HCEC 1CT (cell line): ENCODE data around the gene ZMPSTE24.
A peak's percentile ranks its signal among the peaks of the same experiment; 100 is the strongest.
"Not testable (repeated sequence)": the region's sequence is repeated elsewhere in the genome, so short reads cannot be mapped to it uniquely, and the experiment has no call there.

Experiments
- DNase-seq: peaks from one replicate; pipeline ENCODE4 v3.0.0-alpha.2; 2017

Gene ZMPSTE24

DNA sequence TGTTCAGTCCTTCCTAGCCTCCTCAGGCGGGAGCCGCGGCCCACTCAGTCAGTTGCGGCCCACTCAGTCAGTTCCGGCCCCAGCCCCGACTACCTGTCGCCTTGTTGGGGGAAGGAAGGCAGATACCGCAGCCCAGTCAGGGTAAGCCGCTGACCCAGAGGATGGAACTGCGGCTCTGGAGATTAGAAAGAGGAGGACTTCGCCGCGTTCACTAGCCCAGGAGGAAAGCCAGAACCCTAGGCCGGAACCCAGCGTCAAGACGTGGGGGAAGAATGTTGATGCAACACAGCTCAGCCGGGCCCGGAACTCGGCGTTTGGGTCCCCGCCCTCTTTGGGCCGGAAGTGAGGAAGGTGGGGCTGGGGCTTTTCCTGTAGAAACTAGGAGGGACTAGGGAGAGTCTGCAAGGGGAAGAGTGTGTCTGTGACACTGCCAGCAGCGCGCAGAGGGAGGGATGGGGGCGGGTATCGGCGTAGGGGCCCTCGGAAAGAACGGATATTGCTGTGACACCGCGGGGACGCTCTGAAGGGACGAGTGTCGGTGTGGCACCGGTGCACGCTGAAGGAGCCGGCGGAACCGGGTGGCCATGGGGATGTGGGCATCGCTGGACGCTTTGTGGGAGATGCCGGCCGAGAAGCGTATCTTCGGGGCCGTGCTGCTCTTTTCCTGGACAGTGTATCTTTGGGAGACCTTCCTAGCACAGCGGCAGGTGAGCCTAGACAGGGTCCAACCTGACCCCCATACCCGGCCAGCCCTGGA lies at the start of gene ZMPSTE24:
Gene ZMPSTE24, plus strand, starts transcription at position 549 of the 757 bp plus-strand sequence. Its CDS starts 36 bp downstream, at position 585.
- peak; percentile 97 for DNase-seq

DNA sequence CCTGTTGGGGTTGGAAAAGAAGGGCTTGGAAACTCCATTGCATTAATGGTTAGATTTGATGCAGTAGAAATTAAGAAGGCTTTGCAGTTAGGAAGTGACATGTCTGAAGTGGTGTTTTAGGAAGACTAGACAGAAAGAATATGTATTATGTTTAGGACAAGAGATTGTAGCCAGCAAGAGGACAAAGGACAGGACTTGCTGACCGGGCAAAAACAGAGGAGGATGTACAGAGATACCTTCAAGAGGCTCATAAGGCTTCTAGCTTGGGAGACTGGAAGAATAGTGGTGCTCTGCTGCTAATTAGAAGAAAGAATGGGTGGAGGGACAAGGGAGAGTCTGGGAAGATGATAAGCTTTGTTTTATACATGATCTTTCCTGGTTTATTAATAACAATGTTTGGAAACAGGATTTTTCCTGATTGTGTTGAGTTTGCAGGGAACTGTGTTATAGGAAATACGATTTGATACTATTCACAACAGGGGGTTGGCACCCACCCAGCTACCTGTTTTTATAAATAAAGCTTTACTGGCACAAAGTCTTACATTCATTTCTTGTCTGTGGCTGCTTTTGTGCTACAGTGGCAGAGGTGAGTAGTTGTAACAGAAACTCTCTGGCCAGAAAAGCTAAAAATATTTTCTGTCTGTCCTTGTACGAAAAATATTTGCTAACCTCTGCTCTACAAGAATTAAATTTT lies 47.4 kb upstream of the ZMPSTE24 start:
- no peak for DNase-seq

GRCh38 chr1:40218333-40218732 lies 39.7 kb upstream of the ZMPSTE24 start:
- DNase-seq: no peak

DNA sequence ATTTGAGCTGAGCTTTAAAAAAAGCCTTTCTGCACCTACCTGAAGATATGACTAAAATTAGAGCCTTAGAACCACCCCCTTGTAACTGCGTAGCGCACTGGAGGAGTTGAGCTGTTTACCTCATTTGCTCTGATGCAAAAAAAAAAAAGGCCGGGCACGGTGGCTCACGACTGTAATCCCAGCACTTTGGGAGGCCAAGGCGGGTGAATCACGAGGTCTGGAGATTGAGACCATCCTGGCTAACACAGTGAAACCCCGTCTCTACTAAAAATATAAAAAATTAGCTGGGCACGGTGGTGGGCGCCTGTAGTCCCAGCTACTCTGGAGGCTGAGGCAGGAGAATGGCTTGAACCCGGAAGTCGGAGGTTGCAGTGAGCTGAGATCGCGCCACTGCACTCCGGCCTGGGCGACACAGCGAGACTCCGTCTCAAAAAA lies 36.5 kb upstream of the ZMPSTE24 start:
- DNase-seq: not testable (repeated sequence)

DNA sequence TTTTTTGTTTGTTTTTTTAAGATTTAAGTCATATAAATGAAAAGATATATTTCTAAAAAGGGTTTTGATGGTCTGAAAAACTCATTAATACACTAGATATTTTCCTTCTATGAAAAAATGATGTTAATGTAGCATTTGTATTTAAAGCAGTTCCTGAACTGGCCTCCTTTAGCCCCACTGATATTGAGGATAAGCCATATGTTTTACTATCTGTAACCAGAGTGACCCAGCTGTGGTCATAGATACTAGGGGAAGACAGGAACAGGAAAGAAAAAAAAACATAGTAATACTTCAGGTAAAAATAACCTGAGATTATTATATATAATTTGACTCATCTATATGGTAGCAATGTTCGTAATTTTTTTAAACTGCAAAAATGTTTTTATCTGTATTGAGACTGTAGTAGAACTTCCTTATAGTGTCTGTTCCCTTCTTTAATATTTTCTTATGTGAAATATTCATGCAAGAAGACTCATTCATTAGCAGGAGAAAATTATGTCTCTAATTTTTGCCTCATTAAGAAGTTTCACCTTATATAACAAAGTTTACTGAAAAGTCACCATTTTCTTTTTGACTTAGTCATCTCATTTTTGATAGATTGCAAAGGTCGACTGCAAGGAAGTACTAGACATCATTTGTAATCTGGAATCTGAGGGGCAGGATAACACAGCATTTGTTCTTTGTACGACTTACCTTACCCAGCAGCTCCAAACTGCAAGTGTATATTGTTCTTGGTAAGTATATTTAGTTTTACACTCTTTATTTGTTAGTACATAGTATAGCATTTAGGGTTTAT lies 35.9 kb upstream of the ZMPSTE24 start:
- DNase-seq: no peak

- DNase-seq: no peak
Observed at GRCh38 chr1:40224040-40224439, 34.0 kb upstream of the ZMPSTE24 start.

- DNase-seq: no peak
Observed at GRCh38 chr1:40226192-40226591, 31.8 kb upstream of the ZMPSTE24 start.

- no peak for DNase-seq
Observed at GRCh38 chr1:40232444-40232843, 25.6 kb upstream of the ZMPSTE24 start.

- DNase-seq: no peak
Observed at GRCh38 chr1:40239626-40240025, 18.4 kb upstream of the ZMPSTE24 start.

DNA sequence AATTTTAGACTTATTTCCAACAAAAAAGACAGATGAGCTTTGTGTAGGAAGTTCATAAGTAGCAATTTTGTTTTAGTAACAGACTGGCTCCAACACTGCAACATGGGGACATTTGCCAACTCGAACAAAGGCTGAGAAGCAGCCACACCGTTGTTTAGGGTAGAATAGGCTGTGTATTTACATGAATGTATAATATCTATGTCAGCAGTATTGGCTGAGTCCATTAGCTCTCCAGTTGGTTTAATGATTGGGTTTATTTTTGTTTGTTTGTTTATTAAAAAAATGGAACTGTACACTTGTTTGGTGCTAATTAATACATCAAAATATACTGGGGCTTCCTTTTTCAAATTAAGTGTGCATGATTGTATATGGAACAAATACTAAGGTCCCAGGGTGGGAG lies 17.6 kb upstream of the ZMPSTE24 start:
- DNase-seq: no peak

GRCh38 chr1:40241362-40241761 lies 16.7 kb upstream of the ZMPSTE24 start:
- peak; percentile 15 for DNase-seq

DNA sequence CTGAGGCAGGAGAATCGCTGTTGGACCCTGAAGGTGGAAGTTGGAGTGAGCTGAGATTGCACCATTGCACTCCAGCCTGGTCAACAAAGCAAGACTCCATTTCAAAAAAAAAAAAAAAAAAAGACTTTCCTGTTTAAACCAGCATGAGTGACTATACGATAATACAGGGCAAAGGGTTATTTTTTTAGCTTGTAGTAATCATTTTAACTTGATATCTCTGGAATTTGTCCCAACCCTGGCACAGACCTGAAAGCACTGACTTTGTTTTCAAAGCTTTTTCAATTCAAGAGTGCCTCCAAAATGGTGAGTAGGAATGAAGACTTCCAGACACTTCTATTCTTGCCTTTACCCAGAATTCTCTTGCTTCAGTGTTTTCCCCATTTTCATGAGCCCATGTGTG lies 14.7 kb upstream of the ZMPSTE24 start:
- DNase-seq: no peak

DNA sequence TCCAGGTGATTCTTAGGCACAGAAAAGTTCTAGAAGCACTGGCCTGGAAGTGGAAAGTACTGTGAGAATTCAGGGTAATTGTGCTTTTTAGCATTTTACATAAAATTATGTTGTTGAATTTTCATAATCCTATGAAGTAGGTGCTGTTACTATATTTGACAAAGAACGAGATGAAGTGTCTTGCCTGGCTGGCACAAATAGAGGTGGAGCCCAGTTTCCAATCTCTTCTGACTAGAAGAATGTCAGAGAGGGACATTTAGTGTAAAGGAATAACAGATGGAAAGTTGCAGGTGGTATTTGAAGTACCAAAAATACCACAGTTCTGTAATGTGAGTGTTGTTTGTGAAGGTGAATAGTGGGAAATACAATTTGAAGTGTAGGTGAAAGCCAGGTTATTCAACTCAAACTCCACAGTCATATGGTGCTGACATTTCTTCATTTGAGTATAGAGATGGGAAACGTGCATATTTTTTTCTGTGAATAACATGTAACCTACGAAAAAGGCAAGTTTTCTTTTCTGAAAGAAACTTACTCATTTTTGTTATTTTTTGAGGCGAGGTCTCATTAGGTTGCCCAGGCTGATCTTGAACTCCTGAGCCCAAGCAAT lies 13.8 kb upstream of the ZMPSTE24 start:
- no peak for DNase-seq

GRCh38 chr1:40245686-40246085 lies 12.3 kb upstream of the ZMPSTE24 start:
- DNase-seq: no peak

DNA sequence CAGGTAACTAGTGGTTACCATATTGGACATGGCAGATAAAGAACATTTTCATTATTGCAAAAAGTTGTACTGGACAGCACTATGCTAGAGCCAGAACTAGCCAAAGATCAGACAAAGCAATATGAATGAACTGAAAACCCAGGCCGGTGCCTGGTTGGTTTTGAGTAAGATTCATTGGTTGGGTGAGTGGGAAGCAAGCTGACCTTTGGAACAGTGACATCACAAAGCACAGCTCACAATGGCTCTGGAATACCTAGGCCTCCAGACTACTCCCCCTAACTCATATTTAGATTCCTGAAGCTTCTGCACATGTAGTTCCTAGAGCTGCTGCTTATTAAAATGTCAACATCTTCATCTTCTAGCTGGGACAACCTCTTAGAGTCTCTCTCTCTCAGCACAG lies 10.4 kb upstream of the ZMPSTE24 start, which contains the start of gene TMCO2:
Gene TMCO2, plus strand, starts transcription at position 283 of the 400 bp plus-strand sequence. Its CDS starts 57 bp downstream, at position 340.
- no peak for DNase-seq

DNA sequence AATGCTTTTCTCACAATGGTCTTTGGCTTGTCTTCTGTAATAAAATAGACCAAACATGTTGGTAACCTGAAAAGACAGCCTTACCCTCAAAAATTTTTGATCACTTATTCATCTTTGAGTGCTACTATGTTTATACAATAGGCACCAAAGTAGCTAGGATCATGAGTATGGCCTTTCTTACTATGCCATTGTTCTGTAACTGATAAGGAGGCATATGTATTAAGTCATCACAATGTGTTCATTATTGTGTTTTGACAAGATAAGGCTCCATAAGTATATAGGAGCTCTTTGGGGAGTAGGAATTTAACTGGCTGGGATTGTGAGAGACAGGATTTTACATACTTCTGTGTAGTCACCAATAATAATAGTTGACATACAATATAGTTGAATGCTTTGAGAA lies 9.6 kb upstream of the ZMPSTE24 start:
- no peak for DNase-seq

DNA sequence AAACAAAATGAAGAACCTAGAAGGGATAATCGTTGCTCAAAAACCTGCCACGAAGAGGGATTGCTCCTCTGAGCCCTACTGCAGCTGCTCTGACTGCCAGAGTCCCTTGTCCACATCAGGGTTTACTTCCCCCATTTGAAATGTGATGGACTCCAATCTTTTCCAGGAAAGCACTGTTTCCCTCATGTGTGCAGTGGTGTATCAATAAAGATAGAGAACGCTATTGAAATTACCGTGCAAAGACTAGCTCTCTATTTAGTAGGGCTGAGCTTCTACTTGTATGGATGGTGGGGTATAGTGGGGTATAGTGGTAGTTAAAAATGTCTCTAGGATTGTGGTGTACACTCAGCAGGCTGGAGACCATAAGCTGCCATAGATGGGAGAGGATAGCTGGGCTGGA lies 6.6 kb upstream of the ZMPSTE24 start:
- no peak for DNase-seq

- no peak for DNase-seq
Observed at GRCh38 chr1:40252601-40253000, 5.4 kb upstream of the ZMPSTE24 start.

DNA sequence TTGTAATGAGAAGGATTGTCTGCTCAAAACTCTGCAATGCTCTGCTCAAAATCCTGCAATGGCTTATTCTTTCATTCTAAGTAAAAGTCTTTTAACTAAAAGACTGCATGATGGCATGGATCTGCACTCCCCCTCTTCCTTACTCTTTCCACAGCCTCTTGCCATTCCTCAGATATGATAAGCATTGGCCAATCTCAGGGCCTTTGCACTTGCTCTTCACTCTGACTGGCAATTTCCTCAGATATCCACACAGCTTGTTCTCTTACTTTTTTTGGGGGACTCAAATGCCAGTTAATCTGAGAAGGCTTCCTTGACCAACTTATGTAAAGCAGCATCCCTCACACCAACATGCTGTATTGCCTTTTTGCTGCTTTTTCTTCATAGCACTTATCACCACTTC lies 2.8 kb upstream of the ZMPSTE24 start:
- DNase-seq: no peak

- DNase-seq: peak; percentile 14
Observed at GRCh38 chr1:40256401-40257084, 1.5 kb upstream of the ZMPSTE24 start.

- no peak for DNase-seq
Observed at GRCh38 chr1:40257313-40257687, 736 bp upstream of the ZMPSTE24 start.

DNA sequence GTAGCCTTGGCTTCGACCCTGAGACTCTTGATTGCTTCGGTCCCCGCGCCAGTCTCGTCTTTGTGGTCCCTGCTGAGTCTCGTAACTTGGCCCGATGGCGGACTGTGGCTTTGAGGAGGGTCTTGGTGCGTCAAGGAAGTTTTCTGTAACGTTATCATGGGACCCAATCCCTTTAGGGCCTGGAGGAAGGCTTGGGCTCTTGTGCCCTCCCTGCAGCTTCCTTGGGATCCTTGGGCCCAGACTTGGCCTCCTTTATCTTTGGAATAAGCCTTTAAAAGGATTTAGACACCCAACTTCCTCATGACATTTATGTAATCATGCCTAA lies 371 bp downstream of the ZMPSTE24 start:
- no peak for DNase-seq

- no peak for DNase-seq
Observed at GRCh38 chr1:40264354-40264781, 6.3 kb downstream of the ZMPSTE24 start.
